GM23338 (cell line): ENCODE measurements around the gene RPS8. TPM values are rescaled to one million over a fixed set of nuclear protein-coding genes. Genes with fewer than 3 reads are reported as not detected.

ENCODE experiments used
- ATAC-seq: fragments of 200-7000 bp; cut with Tn5 transposase; 3 replicates; pipeline ENCODE4 v1.9.1; 2020
- DNase-seq: peaks from one replicate; pipeline ENCODE4 v3.0.0-alpha.2; 2015; ENCODE audit warnings: low spot score
- H2AFZ ChIP-seq: fragments of 200-600 bp; sonication (generic); 2 replicates; pipeline ENCODE4 v1.8.0; 2016; ENCODE audit warnings: antibody characterized with exemption, mild to moderate bottlenecking, moderate library complexity
- H3F3A ChIP-seq: fragments of 200-600 bp; sonication (generic); replicated peaks from 2 replicates; pipeline ENCODE4 v1.8.0; 2017; ENCODE audit warnings: antibody characterized with exemption, mixed run types, low read depth
- H3K27ac ChIP-seq: fragments of 200-600 bp; sonication (generic); 2 replicates; pipeline ENCODE4 v1.6.1; 2016; ENCODE audit warnings: low read depth
- H3K27me3 ChIP-seq: fragments of 200-600 bp; sonication (generic); 2 replicates; pipeline ENCODE4 v1.8.0; 2016; ENCODE audit warnings: mild to moderate bottlenecking, mixed run types, moderate library complexity; ENCODE audit not compliant: insufficient read depth
- H3K36me3 ChIP-seq: fragments of 200-600 bp; sonication (generic); 2 replicates; pipeline ENCODE4 v1.8.0; 2016; ENCODE audit warnings: mild to moderate bottlenecking; ENCODE audit not compliant: insufficient read depth
- H3K4me1 ChIP-seq: fragments of 200-600 bp; sonication (generic); 2 replicates; pipeline ENCODE4 v1.8.0; 2016; ENCODE audit warnings: mild to moderate bottlenecking, moderate library complexity; ENCODE audit not compliant: insufficient read depth
- H3K4me2 ChIP-seq: fragments of 200-600 bp; sonication (generic); 2 replicates; pipeline ENCODE4 v1.7.1; 2017; ENCODE audit warnings: mixed run types
- H3K4me3 ChIP-seq: fragments of 200-600 bp; sonication (generic); 2 replicates; pipeline ENCODE4 v1.6.1; 2016; ENCODE audit warnings: mixed run types
- H3K79me2 ChIP-seq: fragments of 200-600 bp; sonication (generic); replicated peaks from 2 replicates; pipeline ENCODE4 v1.8.0; 2017; ENCODE audit warnings: mild to moderate bottlenecking; ENCODE audit not compliant: insufficient read depth
- H3K9me2 ChIP-seq: fragments of 200-600 bp; sonication (generic); 2 replicates; pipeline ENCODE4 v1.8.0; 2017; ENCODE audit not compliant: insufficient read depth
- H4K20me1 ChIP-seq: fragments of 200-600 bp; sonication (generic); replicated peaks from 2 replicates; pipeline ENCODE4 v1.8.0; 2017; ENCODE audit warnings: mild to moderate bottlenecking; ENCODE audit not compliant: insufficient read depth
- H3K27ac Mint-ChIP-seq: 2 replicates; pipeline ENCODE4 v1.8.0; 2020; ENCODE audit warnings: inconsistent platforms, mild to moderate bottlenecking, moderate library complexity, mixed read lengths
- H3K27me3 Mint-ChIP-seq: 3 replicates; pipeline ENCODE4 v1.8.0; 2022; ENCODE audit warnings: low read depth, mild to moderate bottlenecking, moderate library complexity, mixed read lengths, inconsistent platforms; ENCODE audit not compliant: insufficient read depth, poor library complexity
- H3K36me3 Mint-ChIP-seq: 3 replicates; pipeline ENCODE4 v1.8.0; 2021; ENCODE audit warnings: low read depth, mild to moderate bottlenecking, inconsistent platforms, moderate library complexity, mixed read lengths
- H3K4me1 Mint-ChIP-seq: 3 replicates; pipeline ENCODE4 v1.8.0; 2020; ENCODE audit warnings: mild to moderate bottlenecking, inconsistent platforms, mixed read lengths
- H3K4me3 Mint-ChIP-seq: 3 replicates; pipeline ENCODE4 v1.8.0; 2021; ENCODE audit warnings: moderate library complexity, mild to moderate bottlenecking, inconsistent platforms, mixed read lengths
- H3K9me3 Mint-ChIP-seq: 3 replicates; pipeline ENCODE4 v1.8.0; 2020; ENCODE audit warnings: moderate library complexity, mild to moderate bottlenecking, inconsistent platforms, mixed read lengths
- CREB1 ChIP-seq: fragments of 250-450 bp; sonication (Bioruptor Pico); IDR thresholded peaks from 2 replicates; pipeline ENCODE4 v1.5.0; 2020; ENCODE audit warnings: low read depth, mild to moderate bottlenecking, moderate library complexity
- CTCF ChIP-seq, 2 experiments: fragments of 200-600 bp in 1 of 2; sonication (generic) in 1 of 2; conservative IDR thresholded peaks; 2 replicates each; pipeline versions ENCODE4 v1.5.1 to v1.6.1; 2016 to 2017; ENCODE audit warnings: antibody characterized with exemption in 2 of 2, low read depth in 2 of 2, mild to moderate bottlenecking in 2 of 2, moderate library complexity in 1 of 2
- EZH2 ChIP-seq: fragments of 200-600 bp; sonication (generic); IDR thresholded peaks from one replicate; pipeline ENCODE4 v1.8.0; 2017; ENCODE audit warnings: antibody characterized with exemption, mild to moderate bottlenecking, low read depth; ENCODE audit not compliant: unreplicated experiment
- EZH2phosphoT487 ChIP-seq: fragments of 200-600 bp; sonication (generic); IDR thresholded peaks from one replicate; pipeline ENCODE4 v1.8.1; 2018; ENCODE audit warnings: antibody characterized with exemption; ENCODE audit not compliant: unreplicated experiment
- ZNF114 ChIP-seq: fragments of 250-450 bp; sonication (Bioruptor Pico); IDR thresholded peaks from 2 replicates; pipeline ENCODE4 v1.5.0; 2020; ENCODE audit warnings: mild to moderate bottlenecking, moderate library complexity
- ZNF331 ChIP-seq: fragments of 250-450 bp; sonication (Bioruptor Pico); IDR thresholded peaks from 2 replicates; pipeline ENCODE4 v1.5.0; 2020; ENCODE audit warnings: low read depth, mild to moderate bottlenecking, moderate library complexity
- ZNF462 ChIP-seq: fragments of 250-450 bp; sonication (Bioruptor Pico); IDR thresholded peaks from 2 replicates; pipeline ENCODE4 v1.5.0; 2020; ENCODE audit warnings: mild to moderate bottlenecking, moderate library complexity
- polyA plus RNA-seq: library from polyadenylated mRNA; unstranded; fragments of >200 nt; fragmentation: Nextera tagmentation; extraction: Ambion mirVana; gene quantifications from 2 replicates; pipeline ENCODE4 v1.2.1, GENCODE V29; 2016
- total RNA-seq: library from RNA; depleted of rRNA; stranded (reverse); fragments of >200 nt; shearing (Covaris generic); gene quantifications from 2 replicates; pipeline ENCODE4 v1.2.3, GENCODE V29; 2014
- TF ChIP-seq, protein P1 (sequence below): IDR thresholded peaks from 2 replicates; pipeline ENCODE4 v1.6.1; 2016; ENCODE audit warnings: antibody characterized with exemption
- TF ChIP-seq, protein P2 (sequence below): IDR thresholded peaks from one replicate; pipeline ENCODE4 v1.6.1; 2018; ENCODE audit warnings: antibody characterized with exemption; ENCODE audit not compliant: unreplicated experiment

RPS8 gene
- total and polyA plus RNA-seq, 2 experiments from 2014 or later: 1,756 to 2,427 TPM

DNA sequence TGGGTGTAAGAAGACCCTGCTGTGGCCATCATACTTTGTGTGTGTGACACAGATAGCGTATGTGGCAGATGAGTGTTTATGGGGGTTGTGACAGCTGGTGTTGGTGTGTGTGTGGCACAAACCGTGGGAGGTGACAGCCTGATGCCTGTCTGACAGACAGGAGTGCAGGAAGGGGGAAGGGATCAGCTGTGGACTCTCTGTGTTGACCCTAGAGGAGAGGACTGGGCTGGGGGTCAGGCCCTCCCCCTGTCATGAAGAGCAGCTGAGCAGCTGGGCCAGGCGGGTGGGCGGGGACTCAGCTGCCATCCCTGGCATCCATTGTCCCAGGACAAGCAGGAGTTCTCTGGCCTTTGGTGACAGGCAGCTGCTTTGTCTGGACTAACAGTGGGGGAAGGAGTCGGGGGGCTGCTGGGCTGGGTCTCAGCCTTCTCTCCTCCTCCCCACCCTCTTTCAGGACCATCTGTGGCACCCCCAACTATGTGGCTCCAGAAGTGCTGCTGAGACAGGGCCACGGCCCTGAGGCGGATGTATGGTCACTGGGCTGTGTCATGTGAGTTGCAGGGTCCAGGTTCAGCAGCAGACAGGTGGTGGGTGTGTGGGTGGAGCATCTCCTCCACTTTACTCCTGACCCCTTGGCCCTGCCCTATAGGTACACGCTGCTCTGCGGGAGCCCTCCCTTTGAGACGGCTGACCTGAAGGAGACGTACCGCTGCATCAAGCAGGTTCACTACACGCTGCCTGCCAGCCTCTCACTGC lies 27.1 kb downstream of the RPS8 start:
- Histone ChIP-seq H3K4me3 (no peak overlapping the region), H3K27me3 (no peaks in the 10 kb centered on the region), H3K4me2 (no peak overlapping the region), H3K36me3 (no peaks in the 10 kb centered on the region; the same call in 1 of the 2 replicates), H3K79me2 (0 out of 2 replicates have a peak, but pooled peaks cover 3% of the 10 kb centered on the region), H3K9me2 (no peaks in the 10 kb centered on the region), H3F3A (peaks cover 18% of the 10 kb centered on the region; the same call in 1 of the 2 replicates), H2AFZ (no peak overlapping the region), H3K27ac (no peak overlapping the region), H4K20me1 (no peaks in the 10 kb centered on the region), H3K4me1 (peaks cover 17% of the 10 kb centered on the region)
- Mint-ChIP-seq H3K27ac (no peak overlapping the region), H3K36me3 (peaks cover 41% of the 10 kb centered on the region), H3K4me3 (no peak overlapping the region), H3K9me3 (no peaks in the 10 kb centered on the region), H3K27me3 (peaks cover 11% of the 10 kb centered on the region), H3K4me1 (peaks cover 20% of the 10 kb centered on the region)
- DNase-seq (no peak), ATAC-seq (no peak)
- TF ChIP-seq EZH2 (no peak), ZNF114 (CRISPR knock-in tag) (no peak), CTCF (conservative IDR thresholded peaks at IDR 0.05; ENCODE audit: low read depth in 2 of 2) (no peak), ZNF331 (CRISPR knock-in tag) (no peak), EZH2phosphoT487 (no peak), CREB1 (no peak)
- TF ChIP-seq, protein P1, sequence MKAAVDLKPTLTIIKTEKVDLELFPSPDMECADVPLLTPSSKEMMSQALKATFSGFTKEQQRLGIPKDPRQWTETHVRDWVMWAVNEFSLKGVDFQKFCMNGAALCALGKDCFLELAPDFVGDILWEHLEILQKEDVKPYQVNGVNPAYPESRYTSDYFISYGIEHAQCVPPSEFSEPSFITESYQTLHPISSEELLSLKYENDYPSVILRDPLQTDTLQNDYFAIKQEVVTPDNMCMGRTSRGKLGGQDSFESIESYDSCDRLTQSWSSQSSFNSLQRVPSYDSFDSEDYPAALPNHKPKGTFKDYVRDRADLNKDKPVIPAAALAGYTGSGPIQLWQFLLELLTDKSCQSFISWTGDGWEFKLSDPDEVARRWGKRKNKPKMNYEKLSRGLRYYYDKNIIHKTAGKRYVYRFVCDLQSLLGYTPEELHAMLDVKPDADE: no peak
- TF ChIP-seq, protein P2, sequence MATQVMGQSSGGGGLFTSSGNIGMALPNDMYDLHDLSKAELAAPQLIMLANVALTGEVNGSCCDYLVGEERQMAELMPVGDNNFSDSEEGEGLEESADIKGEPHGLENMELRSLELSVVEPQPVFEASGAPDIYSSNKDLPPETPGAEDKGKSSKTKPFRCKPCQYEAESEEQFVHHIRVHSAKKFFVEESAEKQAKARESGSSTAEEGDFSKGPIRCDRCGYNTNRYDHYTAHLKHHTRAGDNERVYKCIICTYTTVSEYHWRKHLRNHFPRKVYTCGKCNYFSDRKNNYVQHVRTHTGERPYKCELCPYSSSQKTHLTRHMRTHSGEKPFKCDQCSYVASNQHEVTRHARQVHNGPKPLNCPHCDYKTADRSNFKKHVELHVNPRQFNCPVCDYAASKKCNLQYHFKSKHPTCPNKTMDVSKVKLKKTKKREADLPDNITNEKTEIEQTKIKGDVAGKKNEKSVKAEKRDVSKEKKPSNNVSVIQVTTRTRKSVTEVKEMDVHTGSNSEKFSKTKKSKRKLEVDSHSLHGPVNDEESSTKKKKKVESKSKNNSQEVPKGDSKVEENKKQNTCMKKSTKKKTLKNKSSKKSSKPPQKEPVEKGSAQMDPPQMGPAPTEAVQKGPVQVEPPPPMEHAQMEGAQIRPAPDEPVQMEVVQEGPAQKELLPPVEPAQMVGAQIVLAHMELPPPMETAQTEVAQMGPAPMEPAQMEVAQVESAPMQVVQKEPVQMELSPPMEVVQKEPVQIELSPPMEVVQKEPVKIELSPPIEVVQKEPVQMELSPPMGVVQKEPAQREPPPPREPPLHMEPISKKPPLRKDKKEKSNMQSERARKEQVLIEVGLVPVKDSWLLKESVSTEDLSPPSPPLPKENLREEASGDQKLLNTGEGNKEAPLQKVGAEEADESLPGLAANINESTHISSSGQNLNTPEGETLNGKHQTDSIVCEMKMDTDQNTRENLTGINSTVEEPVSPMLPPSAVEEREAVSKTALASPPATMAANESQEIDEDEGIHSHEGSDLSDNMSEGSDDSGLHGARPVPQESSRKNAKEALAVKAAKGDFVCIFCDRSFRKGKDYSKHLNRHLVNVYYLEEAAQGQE: no peak

- Histone ChIP-seq H3K4me1 (peaks cover 22% of the 10 kb centered on the region), H2AFZ (no peak overlapping the region), H3K4me3 (no peak overlapping the region), H3K27ac (no peak overlapping the region), H3K9me2 (no peaks in the 10 kb centered on the region), H3K4me2 (no peak overlapping the region), H3K79me2 (0 out of 2 replicates have a peak, but pooled peaks cover 3% of the 10 kb centered on the region), H3K36me3 (no peaks in the 10 kb centered on the region; the same call in 1 of the 2 replicates), H3K27me3 (no peaks in the 10 kb centered on the region), H4K20me1 (no peaks in the 10 kb centered on the region), H3F3A (peaks cover 18% of the 10 kb centered on the region; the same call in 1 of the 2 replicates)
- ATAC-seq: no peak
- no peak for DNase-seq
- Mint-ChIP-seq H3K27ac (no peak overlapping the region; the same call in 1 of the 2 replicates), H3K4me3 (no peak overlapping the region), H3K27me3 (peaks cover 13% of the 10 kb centered on the region), H3K9me3 (no peaks in the 10 kb centered on the region), H3K36me3 (peaks cover 41% of the 10 kb centered on the region), H3K4me1 (peaks cover 25% of the 10 kb centered on the region)
- TF ChIP-seq ZNF331 (CRISPR knock-in tag) (no peak), ZNF462 (no peak)
Measured at GRCh38 chr1:44803062-44803311, 27.6 kb downstream of the RPS8 start.
